ENCODE data around the gene PIMREG. TPM values are rescaled to one million over a fixed set of nuclear protein-coding genes. Genes with fewer than 3 reads are reported as not detected.

Gene PIMREG
- total RNA-seq, 1 donor from 2014 or later, result not detected

DNA sequence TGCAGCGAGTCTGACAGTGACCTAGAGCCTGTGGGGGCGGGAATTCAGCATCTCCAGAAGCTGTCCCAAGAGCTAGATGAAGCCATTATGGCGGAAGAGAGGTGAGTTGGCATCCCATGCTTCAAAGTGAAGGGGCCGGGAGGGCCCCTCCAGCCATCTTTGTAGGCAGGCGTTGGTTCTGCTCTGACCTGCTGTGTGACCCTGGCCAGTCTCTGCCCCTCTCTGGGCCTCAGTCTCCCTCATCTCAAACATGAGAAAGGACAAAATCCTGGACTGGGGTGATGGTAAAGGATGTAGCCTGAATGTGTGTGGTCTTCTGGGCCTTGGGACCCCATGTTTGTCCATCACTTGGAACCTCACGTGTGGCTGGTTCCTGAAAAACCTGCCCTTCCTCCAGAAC, 5.1 kb downstream of the PIMREG start:
- TF ChIP-seq CTCF (IDR thresholded peaks at IDR 0.05), result no peak
- Histone ChIP-seq H3K27ac (no peak overlapping the region), H3K4me3 (no peak overlapping the region), H3K27me3 (no peaks in the 10 kb centered on the region), H3K9me3 (no peaks in the 10 kb centered on the region), H3K36me3 (no peaks in the 10 kb centered on the region), H3K4me1 (no peaks in the 10 kb centered on the region)
- intact Hi-C loops (cut with DNase I), result loop anchor here (10.0 kb wide), 2 partner anchors 565 to 965 kb away; partner anchors contain the start of genes DERL2, MIS12 and RNASEK
- no peak for DNase-seq (ENCODE audit: low spot score in 2 of 2)

DNA sequence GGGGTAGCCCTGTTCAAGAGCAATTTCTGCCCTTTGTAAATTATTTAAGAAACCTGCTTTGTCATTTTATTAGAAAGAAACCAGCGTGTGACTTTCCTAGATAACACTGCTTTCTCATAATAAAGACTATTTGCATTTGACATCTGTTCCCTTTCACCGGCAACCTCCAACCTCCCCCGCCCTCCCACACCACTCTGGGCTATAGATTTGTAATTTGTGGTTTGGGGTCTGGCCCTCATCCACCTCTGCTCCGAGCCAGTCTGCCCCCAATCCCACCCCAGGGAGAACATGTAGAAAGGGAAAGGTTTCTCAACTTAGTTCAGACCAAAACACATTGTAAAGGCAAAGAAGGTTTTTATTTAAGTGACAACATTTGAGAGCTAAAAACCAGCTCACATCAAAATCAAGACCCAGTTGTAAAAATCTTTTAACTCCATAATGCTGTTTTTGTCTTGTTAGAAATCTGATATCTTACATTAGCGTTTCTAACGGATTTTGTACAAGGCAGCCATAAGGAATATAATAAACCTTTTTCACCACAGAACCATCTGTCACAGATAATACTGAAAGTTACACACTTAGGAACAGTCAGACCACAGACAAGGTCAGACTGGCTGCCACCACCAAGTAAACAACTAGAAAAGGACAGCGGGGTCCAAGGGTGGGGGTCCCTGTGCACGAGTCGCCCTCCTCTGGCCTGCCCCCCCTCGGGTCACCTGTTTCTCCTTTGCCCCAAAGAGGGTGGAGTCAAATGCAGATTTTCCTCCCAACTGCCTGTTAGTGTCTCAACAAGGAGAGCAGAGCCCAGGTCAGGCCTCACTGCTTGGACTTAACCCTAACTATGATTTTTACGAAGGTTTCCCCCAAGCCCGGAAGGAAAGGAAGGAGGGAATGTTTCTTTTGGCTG, 6.9 kb downstream of the PIMREG start:
- no peaks in the 10 kb centered on the region for H3K9me3 ChIP-seq
- no peak overlapping the region for H3K27ac ChIP-seq
- peaks cover 0 to 2% of the 10 kb centered on the region in 2 donors for H3K4me1 ChIP-seq
- H3K27me3 ChIP-seq, result peaks cover 7% of the 10 kb centered on the region
- H3K36me3 ChIP-seq, result no peaks in the 10 kb centered on the region
- no peak for DNase-seq (ENCODE audit: low spot score in 2 of 2)
- H3K4me3 ChIP-seq, result no peak overlapping the region
- intact Hi-C loops (cut with DNase I), result no loop called here
- TF ChIP-seq CTCF (IDR thresholded peaks at IDR 0.05), result no peak

DNA sequence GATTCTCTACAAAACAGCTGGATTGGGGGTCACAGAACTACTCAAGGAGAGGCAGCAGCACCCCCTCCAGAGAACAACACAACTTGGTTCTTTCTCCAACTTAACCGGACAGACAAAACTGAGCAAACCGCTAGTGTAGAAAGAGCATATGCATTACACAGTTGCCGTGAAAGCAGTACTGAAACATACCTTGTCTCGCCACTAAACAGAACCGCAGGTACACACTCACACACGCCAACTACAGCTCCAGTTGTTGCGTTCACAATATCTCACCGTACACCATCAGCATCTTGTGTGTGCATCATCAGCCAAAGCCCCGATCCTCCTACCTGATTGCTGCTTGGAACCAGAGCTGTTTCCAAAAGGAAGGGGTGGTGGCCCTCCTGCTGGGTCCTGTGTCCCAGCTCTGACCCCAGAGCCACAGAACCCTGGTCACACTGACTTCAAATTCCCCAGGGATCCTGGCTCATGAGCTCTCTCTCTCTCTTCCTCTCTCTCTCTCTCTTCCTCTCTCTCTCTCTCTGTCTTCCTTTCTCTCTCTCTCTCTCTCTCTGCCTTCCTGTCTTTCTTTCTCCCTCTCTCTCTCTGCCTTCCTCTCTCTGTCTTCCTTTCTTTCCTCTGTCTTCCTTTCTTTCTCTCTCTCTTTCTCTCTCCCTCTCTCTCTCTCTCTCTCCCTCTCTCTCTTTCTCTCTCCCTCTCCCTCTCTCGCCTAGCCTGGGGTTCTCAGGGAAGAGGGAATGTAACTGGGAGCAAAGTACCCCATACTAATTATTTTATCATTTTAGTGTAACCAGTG, 8.4 kb downstream of the PIMREG start:
- Histone ChIP-seq H3K36me3 (no peaks in the 10 kb centered on the region), H3K9me3 (no peaks in the 10 kb centered on the region), H3K27ac (no peak overlapping the region), H3K4me3 (no peak overlapping the region), H3K27me3 (peaks cover 7% of the 10 kb centered on the region), H3K4me1 (peaks cover 0 to 2% of the 10 kb centered on the region in 2 donors)
- no peak for TF ChIP-seq CTCF (IDR thresholded peaks at IDR 0.05)
- intact Hi-C loops (cut with DNase I), result no loop called here
- DNase-seq (ENCODE audit: low spot score in 2 of 2), result no peak

DNA sequence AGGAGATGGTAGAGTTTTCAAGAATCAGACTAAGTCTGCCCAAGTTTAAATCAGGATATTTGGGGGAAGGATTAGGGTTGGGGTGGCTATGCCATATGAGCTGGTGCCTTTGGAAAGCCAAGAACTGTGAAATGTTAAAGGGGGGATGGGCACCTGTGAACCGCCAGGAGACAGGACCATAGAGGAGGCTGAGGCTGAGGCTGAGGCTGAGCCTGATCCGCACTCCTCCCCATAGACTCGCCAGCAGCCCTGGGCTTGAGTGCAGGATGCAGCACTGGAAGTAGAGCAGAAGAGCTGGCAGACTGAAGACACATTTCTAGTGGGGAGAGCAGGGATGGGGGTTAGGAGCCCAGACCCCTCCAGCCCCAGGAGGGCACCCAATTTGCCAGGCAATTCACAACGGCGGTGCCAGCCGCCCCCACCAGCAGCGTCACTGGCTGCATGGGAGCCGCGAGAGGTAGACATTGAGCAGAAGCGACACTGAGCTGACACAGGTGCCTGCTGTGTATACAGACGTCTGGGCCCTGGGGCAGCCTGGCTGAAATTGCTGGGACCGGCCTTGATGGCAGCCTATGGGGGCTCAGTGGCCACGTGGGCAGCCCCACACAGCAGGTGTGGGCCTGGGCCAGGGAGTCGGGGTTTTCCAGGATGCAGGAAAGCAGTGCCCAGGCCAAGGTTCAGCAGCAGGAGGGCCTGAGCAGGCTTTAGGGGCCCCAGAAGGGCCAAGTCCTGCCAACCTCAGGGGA, 9.2 kb downstream of the PIMREG start:
- intact Hi-C loops (cut with DNase I), result no loop called here

More for the DNA sequence above, 9.2 kb downstream of the PIMREG start:
- H3K27ac ChIP-seq, result no peak overlapping the region
- TF ChIP-seq CTCF (IDR thresholded peaks at IDR 0.05), result no peak
- no peak overlapping the region for H3K4me3 ChIP-seq
- DNase-seq (ENCODE audit: low spot score in 2 of 2), result no peak
- H3K36me3 ChIP-seq, result no peaks in the 10 kb centered on the region
- no peaks in the 10 kb centered on the region for H3K9me3 ChIP-seq
- peaks cover 7% of the 10 kb centered on the region for H3K27me3 ChIP-seq
- peaks cover 0 to 2% of the 10 kb centered on the region in 2 donors for H3K4me1 ChIP-seq

Measured in ascending aorta (tissue), 2 donors.